ENCODE data around the gene BPTF.
"Not testable (repeated sequence)": the region's sequence is repeated elsewhere in the genome, so short reads cannot be mapped to it uniquely, and the experiment has no call there.

The BPTF gene

DNA sequence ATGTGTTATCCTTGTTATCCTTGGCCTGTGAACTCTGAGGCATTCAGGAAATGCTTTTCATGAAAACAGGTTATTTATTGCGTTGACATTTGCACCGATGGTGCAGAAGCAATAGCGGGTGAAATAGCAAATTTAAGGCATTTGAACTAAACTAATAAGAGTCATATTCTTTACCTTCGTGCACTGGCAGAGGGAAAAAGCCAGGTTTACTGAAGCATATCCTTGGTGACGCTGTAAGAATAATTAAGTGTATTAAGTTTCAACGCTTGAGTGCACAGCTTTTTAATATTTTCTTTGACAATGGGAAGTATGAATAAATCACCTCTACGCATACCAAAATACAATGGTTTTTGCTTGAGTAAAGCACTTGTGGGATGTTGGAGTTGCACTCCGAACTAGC is 196.7 kb downstream of the BPTF start:
- no peak for DNase-seq
- Histone ChIP-seq H3K27ac (no peak overlapping the region), H3K27me3 (ENCODE audit: insufficient read depth, low read depth, severe bottlenecking) (no peaks in the 10 kb centered on the region), H3K36me3 (no peaks in the 10 kb centered on the region), H3K4me3 (ENCODE audit: low read depth, low read length) (no peak overlapping the region), H3K9me3 (ENCODE audit: severe bottlenecking) (no peaks in the 10 kb centered on the region)
- TF ChIP-seq CTCF (IDR thresholded peaks at IDR 0.05; ENCODE audit: low read depth, low read length) = no peak

GRCh38 chr17:68022547-68022946 is 197.2 kb downstream of the BPTF start:
- H3K36me3 ChIP-seq; H3K9me3 ChIP-seq (ENCODE audit: severe bottlenecking); DNase-seq; H3K4me3 ChIP-seq (ENCODE audit: low read depth, low read length); H3K27me3 ChIP-seq (ENCODE audit: insufficient read depth, low read depth, severe bottlenecking); H3K27ac ChIP-seq: not testable (repeated sequence)
- TF ChIP-seq CTCF (IDR thresholded peaks at IDR 0.05; ENCODE audit: low read depth, low read length) = peak; percentile 8; the same call in 1 of the 2 replicates

DNA sequence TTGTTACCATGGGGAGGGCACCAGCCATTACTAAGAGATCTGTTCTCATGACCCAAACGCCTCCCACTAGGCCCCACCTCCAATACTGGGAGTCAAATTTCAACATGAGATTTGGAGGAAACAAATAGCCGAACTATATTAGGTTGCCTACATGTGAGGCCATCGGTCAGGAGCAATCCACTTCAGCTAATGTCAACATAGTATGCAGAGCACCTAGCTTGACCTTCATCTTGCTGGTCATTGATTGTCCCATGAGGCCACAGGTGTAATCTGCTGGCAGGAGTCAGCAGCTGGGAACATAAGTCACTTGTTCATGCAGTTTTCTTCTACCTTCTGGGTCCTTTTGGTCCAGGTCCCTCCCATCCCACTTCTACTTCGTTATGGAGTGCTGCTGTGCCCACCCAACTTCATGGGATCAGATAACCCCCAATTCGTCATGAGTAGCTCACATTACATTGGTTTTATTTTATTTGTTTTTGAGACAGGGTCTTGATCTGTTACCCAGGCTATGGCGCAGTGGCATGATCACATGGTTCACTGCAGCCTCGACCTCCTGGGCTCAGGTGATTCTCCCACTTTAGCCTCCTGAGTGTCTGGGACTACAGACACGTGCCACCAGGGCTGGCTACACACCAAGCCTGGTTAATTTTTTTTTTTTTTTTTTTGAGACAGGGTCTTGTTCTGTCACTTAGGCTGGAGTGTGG is 204.4 kb downstream of the BPTF start:
- H3K27ac ChIP-seq = no peak overlapping the region
- no peaks in the 10 kb centered on the region for H3K36me3 ChIP-seq
- H3K9me3 ChIP-seq (ENCODE audit: severe bottlenecking) = no peaks in the 10 kb centered on the region

More for the DNA sequence above, 204.4 kb downstream of the BPTF start:
- DNase-seq = no peak
- no peak for TF ChIP-seq CTCF (IDR thresholded peaks at IDR 0.05; ENCODE audit: low read depth, low read length)
- H3K4me3 ChIP-seq (ENCODE audit: low read depth, low read length) = no peak overlapping the region
- no peaks in the 10 kb centered on the region for H3K27me3 ChIP-seq (ENCODE audit: insufficient read depth, low read depth, severe bottlenecking)

All from WERI-Rb-1 (cell line).